ENCODE results near the gene BNIP5.

The BNIP5 gene

GRCh38 chr6:36285187-36285671, 51.5 kb downstream of the BNIP5 start:
- Histone ChIP-seq H3K4me3 (ENCODE audit: low read length) (no peak overlapping the region), H3K4me1 (ENCODE audit: insufficient read depth, low read length) (peaks cover 15% of the 10 kb centered on the region), H3K36me3 (ENCODE audit: insufficient read depth, low read length) (no peaks in the 10 kb centered on the region), H3K9me3 (ENCODE audit: low read length) (no peaks in the 10 kb centered on the region), H2AFZ (ENCODE audit: low read depth, low read length) (peak overlapping the region; percentile 43), H3K27me3 (ENCODE audit: insufficient read depth, low read length) (no peaks in the 10 kb centered on the region)

DNA sequence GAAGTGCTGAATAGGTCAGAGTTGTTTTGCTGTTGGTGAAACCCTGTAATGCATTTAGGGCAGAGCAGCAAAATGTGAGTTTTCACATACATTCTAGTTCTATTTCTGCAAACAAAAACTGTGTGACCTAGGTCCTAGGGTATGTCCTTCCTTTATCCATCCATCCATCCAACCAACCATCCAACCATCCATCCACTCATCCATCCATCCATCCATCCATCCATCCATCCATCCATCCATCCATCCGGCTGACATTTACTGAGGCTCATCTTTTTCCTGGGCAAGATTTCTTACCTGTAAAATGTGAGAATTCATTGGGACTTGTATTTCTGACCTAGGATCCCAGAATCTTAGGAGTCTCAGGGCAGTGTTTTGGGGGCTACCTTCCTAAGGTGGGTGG, 52.3 kb downstream of the BNIP5 start:
- Histone ChIP-seq H2AFZ (ENCODE audit: low read depth, low read length) (no peak overlapping the region), H3K4me3 (ENCODE audit: low read length) (no peak overlapping the region), H3K9me3 (ENCODE audit: low read length) (no peaks in the 10 kb centered on the region), H3K4me1 (ENCODE audit: insufficient read depth, low read length) (peaks cover 15% of the 10 kb centered on the region), H3K27me3 (ENCODE audit: insufficient read depth, low read length) (no peaks in the 10 kb centered on the region), H3K36me3 (ENCODE audit: insufficient read depth, low read length) (no peaks in the 10 kb centered on the region)

GRCh38 chr6:36283608-36284007, 53.1 kb downstream of the BNIP5 start:
- Histone ChIP-seq H3K9me3 (ENCODE audit: low read length) (no peaks in the 10 kb centered on the region), H2AFZ (ENCODE audit: low read depth, low read length) (no peak overlapping the region), H3K4me3 (ENCODE audit: low read length) (no peak overlapping the region), H3K4me1 (ENCODE audit: insufficient read depth, low read length) (peaks cover 15% of the 10 kb centered on the region), H3K36me3 (ENCODE audit: insufficient read depth, low read length) (no peaks in the 10 kb centered on the region), H3K27me3 (ENCODE audit: insufficient read depth, low read length) (no peaks in the 10 kb centered on the region)

GRCh38 chr6:36280983-36281382, 55.7 kb downstream of the BNIP5 start:
- Histone ChIP-seq H2AFZ (ENCODE audit: low read depth, low read length) (no peak overlapping the region), H3K36me3 (ENCODE audit: insufficient read depth, low read length) (no peaks in the 10 kb centered on the region), H3K4me1 (ENCODE audit: insufficient read depth, low read length) (peaks cover 15% of the 10 kb centered on the region), H3K9me3 (ENCODE audit: low read length) (no peaks in the 10 kb centered on the region), H3K4me3 (ENCODE audit: low read length) (no peak overlapping the region), H3K27me3 (ENCODE audit: insufficient read depth, low read length) (no peaks in the 10 kb centered on the region)

DNA sequence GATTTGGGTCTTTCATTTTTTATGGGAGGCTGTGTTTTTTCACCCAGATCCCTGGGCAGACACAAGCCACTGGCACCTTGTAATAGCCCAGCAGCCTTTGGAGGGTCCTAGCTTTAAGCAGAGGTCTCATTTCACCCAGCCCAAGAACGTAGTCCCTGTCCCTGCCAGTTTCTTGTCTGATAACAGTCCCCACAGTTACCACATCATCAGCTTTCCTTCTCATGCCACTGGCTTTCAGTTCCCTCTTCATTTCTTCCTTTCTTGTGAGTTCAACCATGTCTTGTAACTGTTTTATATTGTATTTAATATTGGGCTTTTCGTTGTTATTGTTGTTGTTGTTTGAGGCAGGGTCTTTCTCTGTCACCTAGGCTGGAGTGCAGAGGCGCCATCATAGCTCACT, 56.2 kb downstream of the BNIP5 start:
- no peaks in the 10 kb centered on the region for H3K36me3 ChIP-seq (ENCODE audit: insufficient read depth, low read length)
- no peaks in the 10 kb centered on the region for H3K9me3 ChIP-seq (ENCODE audit: low read length)
- H3K4me1 ChIP-seq (ENCODE audit: insufficient read depth, low read length): peaks cover 11% of the 10 kb centered on the region
- no peak overlapping the region for H2AFZ ChIP-seq (ENCODE audit: low read depth, low read length)
- no peak overlapping the region for H3K4me3 ChIP-seq (ENCODE audit: low read length)
- H3K27me3 ChIP-seq (ENCODE audit: insufficient read depth, low read length): no peaks in the 10 kb centered on the region

DNA sequence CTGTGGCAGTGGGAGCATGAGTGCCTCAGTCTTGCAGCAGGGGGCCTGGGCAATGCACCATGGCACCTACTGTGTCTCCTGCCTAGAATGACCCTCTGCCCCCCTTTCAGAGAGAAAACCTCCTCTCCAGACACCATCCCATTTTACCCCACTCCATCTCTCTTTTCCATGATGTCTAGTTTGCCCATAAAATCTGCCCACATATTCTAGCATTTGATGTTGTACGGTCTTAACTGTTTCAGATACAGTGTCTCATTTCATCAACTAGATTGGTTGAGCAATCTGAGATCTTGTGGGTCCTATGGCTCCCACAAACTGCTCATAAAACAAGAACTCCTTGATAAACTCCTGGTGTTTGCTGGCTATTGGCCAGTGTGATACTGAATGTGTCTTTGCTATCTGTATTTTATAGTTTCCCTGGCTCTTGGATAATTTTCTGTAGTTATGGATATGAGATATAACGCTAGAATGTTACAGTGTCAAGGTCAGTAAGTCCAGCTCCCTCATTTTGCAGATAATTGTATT, 58.7 kb downstream of the BNIP5 start:
- Histone ChIP-seq H3K4me3 (ENCODE audit: low read length) (no peak overlapping the region), H3K4me1 (ENCODE audit: insufficient read depth, low read length) (no peaks in the 10 kb centered on the region), H3K9me3 (ENCODE audit: low read length) (no peaks in the 10 kb centered on the region), H3K36me3 (ENCODE audit: insufficient read depth, low read length) (no peaks in the 10 kb centered on the region), H2AFZ (ENCODE audit: low read depth, low read length) (no peak overlapping the region), H3K27me3 (ENCODE audit: insufficient read depth, low read length) (no peaks in the 10 kb centered on the region)

GRCh38 chr6:36276581-36277536, 59.8 kb downstream of the BNIP5 start:
- no peaks in the 10 kb centered on the region for H3K36me3 ChIP-seq (ENCODE audit: insufficient read depth, low read length)
- H3K27me3 ChIP-seq (ENCODE audit: insufficient read depth, low read length): no peaks in the 10 kb centered on the region
- H2AFZ ChIP-seq (ENCODE audit: low read depth, low read length): no peak overlapping the region
- H3K4me3 ChIP-seq (ENCODE audit: low read length): no peak overlapping the region
- no peaks in the 10 kb centered on the region for H3K4me1 ChIP-seq (ENCODE audit: insufficient read depth, low read length)
- H3K9me3 ChIP-seq (ENCODE audit: low read length): no peaks in the 10 kb centered on the region

DNA sequence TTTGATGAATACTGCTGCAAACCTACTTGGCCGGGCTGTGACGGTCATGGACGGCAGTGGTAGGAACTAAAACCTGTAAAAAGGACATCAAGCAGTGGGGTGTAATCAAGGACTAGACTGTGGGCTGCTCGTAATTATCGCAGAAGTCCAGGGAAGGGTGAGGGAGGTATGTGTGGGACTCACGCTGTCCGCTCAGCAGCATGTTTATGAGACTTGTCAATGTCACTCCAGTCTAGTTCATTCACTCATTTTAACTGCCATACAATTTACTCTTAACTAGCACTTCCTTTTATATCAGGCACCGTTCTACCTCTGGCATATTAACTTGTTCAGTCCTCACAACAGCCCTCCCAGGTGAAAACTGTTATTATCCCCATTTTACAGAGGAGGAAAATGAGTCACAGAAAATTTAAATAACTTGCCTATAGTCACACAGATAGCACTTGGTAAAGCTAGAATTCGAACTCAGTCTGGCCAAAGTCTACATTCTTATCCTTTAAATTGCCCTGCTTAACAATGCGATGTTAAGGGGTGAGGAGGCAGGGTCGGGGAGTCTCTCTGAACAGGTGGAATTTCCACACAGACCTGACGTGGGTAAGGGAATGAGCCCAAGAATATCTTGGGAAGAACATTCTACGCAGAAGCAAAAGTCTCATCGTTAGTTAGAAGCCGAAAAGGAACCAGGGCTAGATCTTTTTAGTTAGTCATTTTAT, 62.7 kb downstream of the BNIP5 start:
- no peaks in the 10 kb centered on the region for H3K9me3 ChIP-seq (ENCODE audit: low read length)
- no peaks in the 10 kb centered on the region for H3K4me1 ChIP-seq (ENCODE audit: insufficient read depth, low read length)
- H3K4me3 ChIP-seq (ENCODE audit: low read length): no peak overlapping the region
- H3K36me3 ChIP-seq (ENCODE audit: insufficient read depth, low read length): no peaks in the 10 kb centered on the region
- no peak overlapping the region for H2AFZ ChIP-seq (ENCODE audit: low read depth, low read length)
- H3K27me3 ChIP-seq (ENCODE audit: insufficient read depth, low read length): no peaks in the 10 kb centered on the region

GRCh38 chr6:36273067-36273466, 63.6 kb downstream of the BNIP5 start:
- Histone ChIP-seq H3K36me3 (ENCODE audit: insufficient read depth, low read length) (no peaks in the 10 kb centered on the region), H2AFZ (ENCODE audit: low read depth, low read length) (no peak overlapping the region), H3K4me1 (ENCODE audit: insufficient read depth, low read length) (no peaks in the 10 kb centered on the region), H3K27me3 (ENCODE audit: insufficient read depth, low read length) (no peaks in the 10 kb centered on the region), H3K9me3 (ENCODE audit: low read length) (no peaks in the 10 kb centered on the region), H3K4me3 (ENCODE audit: low read length) (no peak overlapping the region)

- H3K4me3 ChIP-seq (ENCODE audit: low read length): no peak overlapping the region
- H3K9me3 ChIP-seq (ENCODE audit: low read length): no peaks in the 10 kb centered on the region
- no peaks in the 10 kb centered on the region for H3K36me3 ChIP-seq (ENCODE audit: insufficient read depth, low read length)
- H3K27me3 ChIP-seq (ENCODE audit: insufficient read depth, low read length): no peaks in the 10 kb centered on the region
- no peak overlapping the region for H2AFZ ChIP-seq (ENCODE audit: low read depth, low read length)
- H3K4me1 ChIP-seq (ENCODE audit: insufficient read depth, low read length): no peaks in the 10 kb centered on the region
These were observed 64.5 kb downstream of the BNIP5 start for GRCh38 chr6:36272234-36272633.

DNA sequence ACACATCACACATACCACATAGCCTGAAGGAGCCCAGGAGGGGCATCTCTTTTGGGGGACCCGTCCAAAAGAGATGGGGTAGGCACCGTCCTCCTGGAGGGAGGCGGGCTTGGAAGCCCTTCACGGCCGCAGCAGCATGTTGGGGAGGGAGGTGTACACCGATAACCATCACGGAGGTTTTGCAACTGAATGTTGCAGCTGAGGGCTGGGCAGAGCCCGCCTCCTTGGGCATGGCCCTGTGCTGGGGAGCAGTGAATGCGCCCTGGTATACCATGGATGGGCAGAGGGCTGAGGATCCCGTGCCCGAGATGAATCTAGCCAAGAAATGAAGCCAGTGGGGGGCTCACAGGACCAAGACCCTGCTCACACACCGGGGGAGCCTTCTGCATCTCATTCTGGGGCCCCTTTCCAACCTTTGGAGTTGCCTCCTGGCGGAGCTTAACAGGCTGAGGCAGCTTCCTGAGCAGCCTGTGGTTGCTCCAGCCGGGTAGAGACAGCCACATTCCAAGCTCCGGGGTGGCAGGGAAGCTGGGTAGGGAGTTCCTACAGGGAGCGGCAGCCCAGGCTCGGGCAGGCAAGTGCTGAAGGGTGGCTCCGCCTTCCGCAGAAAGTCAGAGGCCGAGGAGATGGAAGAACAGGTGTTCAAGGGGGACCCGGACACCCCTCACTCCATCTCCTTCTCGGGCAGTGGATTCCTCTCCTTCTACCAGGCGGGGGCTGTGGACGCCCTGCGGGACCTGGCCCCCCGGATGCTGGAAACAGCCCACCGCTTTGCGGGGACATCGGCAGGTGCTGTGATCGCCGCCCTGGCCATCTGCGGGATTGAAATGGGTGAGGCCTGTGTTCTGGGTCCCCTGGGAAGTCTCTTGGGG, 66.6 kb downstream of the BNIP5 start, which contains the start of gene PNPLA1:
Gene PNPLA1, plus strand, starts transcription at position 227 of the 872 bp plus-strand sequence. Its CDS starts 400 bp downstream, at position 627.
- no peaks in the 10 kb centered on the region for H3K9me3 ChIP-seq (ENCODE audit: low read length)
- H3K4me3 ChIP-seq (ENCODE audit: low read length): no peak within 1 kb of the TSS
- H3K27me3 ChIP-seq (ENCODE audit: insufficient read depth, low read length): no peaks in the 10 kb centered on the region
- no peaks in the 10 kb centered on the region for H3K36me3 ChIP-seq (ENCODE audit: insufficient read depth, low read length)
- no peaks in the 10 kb centered on the region for H3K4me1 ChIP-seq (ENCODE audit: insufficient read depth, low read length)
- no peak within 1 kb of the TSS for H2AFZ ChIP-seq (ENCODE audit: low read depth, low read length)

- Histone ChIP-seq H3K4me3 (ENCODE audit: low read length) (no peak overlapping the region), H3K27me3 (ENCODE audit: insufficient read depth, low read length) (no peaks in the 10 kb centered on the region), H3K36me3 (ENCODE audit: insufficient read depth, low read length) (no peaks in the 10 kb centered on the region), H3K9me3 (ENCODE audit: low read length) (no peaks in the 10 kb centered on the region), H2AFZ (ENCODE audit: low read depth, low read length) (no peak overlapping the region), H3K4me1 (ENCODE audit: insufficient read depth, low read length) (no peaks in the 10 kb centered on the region)
These were observed 68.0 kb downstream of the BNIP5 start for GRCh38 chr6:36268478-36269275.

Measured in neuron (in vitro differentiated cells).